ENCODE measurements around the gene SYN1. TPM values are rescaled to one million over a fixed set of nuclear protein-coding genes. Genes with fewer than 3 reads are reported as not detected.

The SYN1 gene
- total RNA-seq, 1 donor from 2014 or later: 1.9 TPM

GRCh38 chrX:47650164-47651042, 30.7 kb upstream of the SYN1 start, which contains the start of gene ELK1:
ELK1 (minus strand) TSS chrX:47650563; CDS start chrX:47641441, 9,122 bp downstream.
- H3K9me3 Mint-ChIP-seq (ENCODE audit: unreplicated experiment): peaks cover 5% of the 10 kb centered on the region
- TF ChIP-seq CTCF (IDR thresholded peaks at IDR 0.05): no peak
- peak within 1 kb of the TSS; percentile 81 for H3K4me3 Mint-ChIP-seq (ENCODE audit: unreplicated experiment)
- H3K27ac Mint-ChIP-seq (ENCODE audit: unreplicated experiment): peak within 1 kb of the TSS; percentile 97
- peak; percentile 98 for DNase-seq (ENCODE audit: extremely low spot score, unreplicated experiment)
- peaks cover 5% of the 10 kb centered on the region for H3K36me3 Mint-ChIP-seq (ENCODE audit: unreplicated experiment)
- H3K4me1 Mint-ChIP-seq (ENCODE audit: unreplicated experiment): peaks cover 18% of the 10 kb centered on the region
- H3K27me3 Mint-ChIP-seq (ENCODE audit: unreplicated experiment): no peaks in the 10 kb centered on the region

GRCh38 chrX:47649781-47650163, 30.1 kb upstream of the SYN1 start:
- no peak overlapping the region for H3K27ac Mint-ChIP-seq (ENCODE audit: unreplicated experiment)
- peaks cover 5% of the 10 kb centered on the region for H3K36me3 Mint-ChIP-seq (ENCODE audit: unreplicated experiment)
- no peak for TF ChIP-seq CTCF (IDR thresholded peaks at IDR 0.05)
- no peaks in the 10 kb centered on the region for H3K27me3 Mint-ChIP-seq (ENCODE audit: unreplicated experiment)
- H3K4me3 Mint-ChIP-seq (ENCODE audit: unreplicated experiment): peak overlapping the region; percentile 78
- DNase-seq (ENCODE audit: extremely low spot score, unreplicated experiment): peak; percentile 42
- H3K4me1 Mint-ChIP-seq (ENCODE audit: unreplicated experiment): peaks cover 19% of the 10 kb centered on the region
- peaks cover 5% of the 10 kb centered on the region for H3K9me3 Mint-ChIP-seq (ENCODE audit: unreplicated experiment)

GRCh38 chrX:47649271-47649670, 29.6 kb upstream of the SYN1 start:
- Mint-ChIP-seq H3K27ac (ENCODE audit: unreplicated experiment) (peak overlapping the region; percentile 36), H3K36me3 (ENCODE audit: unreplicated experiment) (peaks cover 3% of the 10 kb centered on the region), H3K9me3 (ENCODE audit: unreplicated experiment) (peaks cover 5% of the 10 kb centered on the region), H3K4me1 (ENCODE audit: unreplicated experiment) (peaks cover 22% of the 10 kb centered on the region), H3K4me3 (ENCODE audit: unreplicated experiment) (peak overlapping the region; percentile 78), H3K27me3 (ENCODE audit: unreplicated experiment) (no peaks in the 10 kb centered on the region)
- DNase-seq (ENCODE audit: extremely low spot score, unreplicated experiment): peak; percentile 73
- no peak for TF ChIP-seq CTCF (IDR thresholded peaks at IDR 0.05)

GRCh38 chrX:47648376-47648775, 28.7 kb upstream of the SYN1 start:
- H3K36me3 Mint-ChIP-seq (ENCODE audit: unreplicated experiment): peaks cover 3% of the 10 kb centered on the region
- peak overlapping the region; percentile 78 for H3K4me3 Mint-ChIP-seq (ENCODE audit: unreplicated experiment)
- DNase-seq (ENCODE audit: extremely low spot score, unreplicated experiment): peak; percentile 46
- H3K9me3 Mint-ChIP-seq (ENCODE audit: unreplicated experiment): peaks cover 2% of the 10 kb centered on the region
- peaks cover 22% of the 10 kb centered on the region for H3K4me1 Mint-ChIP-seq (ENCODE audit: unreplicated experiment)
- TF ChIP-seq CTCF (IDR thresholded peaks at IDR 0.05): no peak
- no peak overlapping the region for H3K27ac Mint-ChIP-seq (ENCODE audit: unreplicated experiment)
- H3K27me3 Mint-ChIP-seq (ENCODE audit: unreplicated experiment): no peaks in the 10 kb centered on the region

- Mint-ChIP-seq H3K36me3 (ENCODE audit: unreplicated experiment) (no peaks in the 10 kb centered on the region), H3K4me3 (ENCODE audit: unreplicated experiment) (no peak overlapping the region), H3K4me1 (ENCODE audit: unreplicated experiment) (peaks cover 22% of the 10 kb centered on the region), H3K27me3 (ENCODE audit: unreplicated experiment) (no peaks in the 10 kb centered on the region), H3K9me3 (ENCODE audit: unreplicated experiment) (no peaks in the 10 kb centered on the region), H3K27ac (ENCODE audit: unreplicated experiment) (no peak overlapping the region)
- DNase-seq (ENCODE audit: extremely low spot score, unreplicated experiment): no peak
- no peak for TF ChIP-seq CTCF (IDR thresholded peaks at IDR 0.05)
Observed at GRCh38 chrX:47646636-47647035, 27.0 kb upstream of the SYN1 start.

Data from osteocyte (in vitro differentiated cells).